Activated CD8-positive, alpha-beta T cell treated with anti-CD3 and anti-CD28 coated beads, Interleukin-2, amount 10 ng/mL, durations not matched to agents 7 days and 5 days (primary cell): ENCODE measurements around the gene MYH11. TPM values are rescaled to one million over a fixed set of nuclear protein-coding genes. Genes with fewer than 3 reads are reported as not detected.

ENCODE experiments used
- ATAC-seq: fragments of 150-1000 bp; cut with Tn5 transposase; one replicate; pipeline ENCODE4 v1.10.0; 2021; ENCODE audit warnings: moderate library complexity
- CTCF ChIA-PET: fragments of 350-600 bp; sonication (Branson Sonifier 250); formaldehyde crosslinking; loops from one replicate; lab custom pipeline; 2021; ENCODE audit warnings: antibody characterized with exemption; lab: Charles Lee
- POLR2A ChIA-PET: fragments of 350-600 bp; sonication (Branson Sonifier 250); formaldehyde crosslinking; loops from one replicate; lab custom pipeline; 2021; ENCODE audit warnings: antibody characterized with exemption; lab: Charles Lee
- DNase-seq: peaks from one replicate; pipeline ENCODE4 v3.0.0-alpha.2; 2020
- H3K27ac Mint-ChIP-seq: one replicate; pipeline ENCODE4 v1.8.0; 2021; ENCODE audit warnings: mild to moderate bottlenecking, mixed read lengths
- H3K27me3 Mint-ChIP-seq: one replicate; pipeline ENCODE4 v1.8.0; 2021; ENCODE audit warnings: low read depth, mixed read lengths
- H3K36me3 Mint-ChIP-seq: one replicate; pipeline ENCODE4 v1.8.0; 2021; ENCODE audit warnings: low read depth, mixed read lengths
- H3K4me1 Mint-ChIP-seq: one replicate; pipeline ENCODE4 v1.8.0; 2021; ENCODE audit warnings: low read depth, mixed read lengths
- H3K4me3 Mint-ChIP-seq: one replicate; pipeline ENCODE4 v1.8.0; 2021; ENCODE audit warnings: mild to moderate bottlenecking, mixed read lengths
- H3K9me3 Mint-ChIP-seq: one replicate; pipeline ENCODE4 v1.8.0; 2022; ENCODE audit warnings: mixed read lengths; ENCODE audit not compliant: insufficient read depth
- total RNA-seq, 2 experiments: library from RNA; stranded (reverse); gene quantifications; one replicate each; pipeline ENCODE4 v1.2.3, GENCODE V29; 2021

Gene MYH11
- total RNA-seq, 2 experiments from 2014 or later: not detected

DNA sequence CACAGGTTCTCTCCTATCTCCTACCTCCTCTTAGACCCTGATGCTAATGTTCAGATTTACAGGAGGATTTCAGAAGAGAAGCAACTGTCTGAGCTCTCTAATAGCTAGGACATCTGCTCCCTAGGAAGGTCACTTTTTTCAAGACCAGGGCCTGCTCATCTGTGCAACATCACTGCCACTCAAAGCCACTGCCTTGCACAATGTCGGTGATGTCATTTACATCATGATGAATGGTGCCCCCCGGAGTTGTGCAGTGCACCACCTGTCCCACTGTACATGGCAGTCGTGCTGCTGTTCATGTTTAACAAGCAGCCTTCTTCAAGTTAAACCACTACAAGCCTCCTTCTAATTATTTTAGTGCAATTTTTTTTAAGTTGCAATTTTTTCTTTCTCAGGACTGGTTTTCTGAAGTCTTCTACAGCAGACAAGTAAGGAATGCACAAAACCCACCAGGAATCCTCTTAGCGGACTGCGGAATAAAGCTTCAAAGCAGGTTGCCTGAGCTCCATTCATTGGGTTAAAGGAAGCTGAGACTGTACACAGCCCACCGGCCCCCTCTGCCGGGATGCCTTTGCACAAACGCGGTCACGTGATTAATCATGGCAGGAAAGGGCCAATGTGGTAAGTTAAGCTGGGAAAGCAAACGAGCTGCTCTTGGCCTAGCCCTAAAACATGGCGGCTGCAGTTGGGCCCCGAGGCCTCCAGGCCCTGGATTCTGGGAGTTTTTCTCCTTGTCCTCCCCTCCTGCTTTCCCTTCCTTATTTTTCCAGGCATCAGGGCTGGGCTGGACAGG, 74.1 kb downstream of the MYH11 start:
- Mint-ChIP-seq H3K4me3 (no peak overlapping the region), H3K27me3 (no peaks in the 10 kb centered on the region), H3K36me3 (no peaks in the 10 kb centered on the region), H3K4me1 (no peaks in the 10 kb centered on the region), H3K9me3 (no peaks in the 10 kb centered on the region), H3K27ac (no peak overlapping the region)
- no peak for DNase-seq
- ChIA-PET POLR2A (no interaction called here), CTCF (no interaction called here)
- no peak for ATAC-seq

DNA sequence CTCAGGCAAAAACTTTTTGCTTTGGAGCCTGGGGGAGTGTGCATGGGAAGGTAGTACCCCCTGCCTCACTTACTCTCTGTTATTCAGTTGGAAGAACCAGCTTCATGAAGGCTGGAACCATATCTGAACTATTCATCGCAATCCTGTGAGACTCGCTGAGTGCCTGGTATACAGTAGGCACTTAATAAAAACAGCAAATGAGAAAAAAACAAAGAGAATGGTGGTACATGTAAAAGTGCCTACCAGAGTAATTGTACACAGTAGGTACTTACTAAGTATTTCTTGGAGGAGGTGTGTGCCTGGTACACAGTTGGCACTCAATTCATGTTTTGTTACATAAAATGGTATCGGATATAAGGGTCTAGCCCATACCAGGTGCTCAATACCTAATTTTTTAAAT, 75.2 kb downstream of the MYH11 start:
- ChIA-PET POLR2A (no interaction called here), CTCF (no interaction called here)
- Mint-ChIP-seq H3K27me3 (no peaks in the 10 kb centered on the region), H3K4me1 (no peaks in the 10 kb centered on the region), H3K4me3 (no peak overlapping the region), H3K36me3 (no peaks in the 10 kb centered on the region), H3K27ac (no peak overlapping the region), H3K9me3 (no peaks in the 10 kb centered on the region)
- DNase-seq: no peak
- no peak for ATAC-seq

DNA sequence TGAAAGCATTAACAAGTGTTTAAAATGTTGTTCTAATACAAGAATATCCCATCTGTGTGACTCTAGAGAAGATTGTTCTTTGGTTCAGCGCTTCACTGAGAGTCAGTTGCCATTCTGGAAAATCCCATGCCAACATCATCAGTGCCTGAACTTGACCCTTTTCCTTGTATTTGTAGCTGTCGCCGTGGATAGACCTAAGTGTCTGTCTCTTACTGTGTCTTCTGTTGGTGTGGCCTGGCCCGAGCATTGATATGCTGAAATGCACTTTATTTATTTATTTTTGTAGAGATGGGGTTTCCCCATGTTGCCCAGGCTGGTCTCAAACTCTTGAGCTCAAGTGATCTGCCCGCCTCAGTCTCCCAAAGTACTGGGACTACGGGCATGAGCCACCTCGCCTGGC, 76.0 kb downstream of the MYH11 start:
- POLR2A ChIA-PET: no interaction called here
- Mint-ChIP-seq H3K36me3 (no peaks in the 10 kb centered on the region), H3K4me1 (no peaks in the 10 kb centered on the region), H3K27me3 (peaks cover 3% of the 10 kb centered on the region), H3K4me3 (no peak overlapping the region), H3K27ac (no peak overlapping the region), H3K9me3 (no peaks in the 10 kb centered on the region)
- CTCF ChIA-PET: no interaction called here
- ATAC-seq (no peak), DNase-seq (no peak)

DNA sequence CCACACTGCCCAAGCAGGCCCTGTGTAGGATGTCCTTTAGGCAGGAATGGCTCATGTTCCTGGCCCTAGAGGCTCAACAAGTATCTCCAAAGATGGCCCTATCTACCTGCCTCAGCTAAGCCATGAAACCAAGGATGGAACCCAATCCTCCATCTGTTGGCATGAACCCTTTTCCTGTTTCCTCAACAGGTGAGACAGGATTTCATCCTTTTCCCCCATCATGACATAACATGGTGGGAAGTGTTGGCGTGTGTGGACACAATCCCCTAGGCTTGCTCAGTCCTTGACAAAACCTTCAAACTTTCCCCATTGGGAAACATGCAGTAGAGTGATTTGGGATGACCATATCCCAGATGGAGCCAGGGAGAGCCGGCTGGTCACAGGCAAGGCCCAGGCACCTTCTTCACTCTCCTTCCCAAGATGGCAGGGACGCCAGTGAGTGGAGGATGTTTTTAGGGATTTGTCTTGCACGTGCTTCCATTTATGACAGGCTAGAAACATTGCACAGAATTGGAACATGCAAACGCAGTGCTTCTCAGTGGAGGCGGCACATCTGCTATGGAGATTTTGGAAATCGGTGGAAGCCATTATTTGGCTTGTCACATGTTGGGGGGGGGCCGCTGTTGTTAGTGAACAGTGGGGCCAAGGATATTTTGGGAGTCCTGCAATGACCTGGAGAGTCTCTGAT, 77.0 kb downstream of the MYH11 start:
- POLR2A ChIA-PET: no interaction called here
- Mint-ChIP-seq H3K27me3 (peaks cover 5% of the 10 kb centered on the region), H3K9me3 (no peaks in the 10 kb centered on the region), H3K4me1 (no peaks in the 10 kb centered on the region), H3K4me3 (no peak overlapping the region), H3K27ac (no peak overlapping the region), H3K36me3 (no peaks in the 10 kb centered on the region)
- no peak for ATAC-seq
- DNase-seq: no peak
- CTCF ChIA-PET: no interaction called here

DNA sequence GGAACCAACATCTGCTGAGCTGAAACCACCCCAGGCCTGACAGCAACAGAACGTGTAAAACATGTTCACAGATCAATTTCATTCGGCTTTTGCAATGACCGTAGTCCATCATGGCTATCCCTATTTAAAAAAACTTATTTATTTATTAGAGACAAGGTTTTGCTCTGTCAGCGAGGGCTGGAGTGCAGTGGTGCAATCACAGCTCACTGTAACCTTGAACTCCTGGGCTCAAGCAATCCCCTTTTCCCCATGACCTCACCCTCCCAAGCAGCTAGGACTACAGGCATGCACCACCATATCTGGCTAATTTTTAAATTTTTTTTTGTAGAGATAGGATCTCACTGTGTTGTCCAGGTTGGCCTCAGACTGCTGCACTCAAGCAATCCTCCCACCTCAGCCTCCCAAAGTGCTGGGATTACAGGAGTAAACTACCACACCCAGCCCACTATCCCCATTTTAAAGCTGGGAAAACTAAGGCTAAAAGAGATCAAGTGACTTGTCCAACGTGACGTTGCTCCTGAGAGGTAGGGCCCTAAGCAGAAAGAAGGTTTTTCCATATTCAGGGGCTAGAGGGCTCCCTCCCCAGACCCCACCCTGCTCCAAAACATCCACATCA, 77.7 kb downstream of the MYH11 start:
- Mint-ChIP-seq H3K36me3 (no peaks in the 10 kb centered on the region), H3K9me3 (no peaks in the 10 kb centered on the region), H3K27ac (no peak overlapping the region), H3K27me3 (peaks cover 5% of the 10 kb centered on the region), H3K4me1 (no peaks in the 10 kb centered on the region), H3K4me3 (no peak overlapping the region)
- ChIA-PET CTCF (interaction anchor here (3.1 kb wide), 1 partner anchor 43 kb away, joined by 12 read pairs; no protein-coding TSS in a partner anchor), POLR2A (no interaction called here)
- DNase-seq (no peak), ATAC-seq (no peak)

GRCh38 chr16:15778204-15778743, 78.6 kb downstream of the MYH11 start:
- no peak overlapping the region for H3K27ac Mint-ChIP-seq
- peaks cover 8% of the 10 kb centered on the region for H3K27me3 Mint-ChIP-seq
- ATAC-seq: no peak
- H3K4me3 Mint-ChIP-seq: no peak overlapping the region
- ChIA-PET CTCF (interaction anchor here (1.2 to 3.1 kb wide), 3 partner anchors 12 to 44 kb away, joined by 4 to 12 read pairs (median 11); no protein-coding TSS in a partner anchor), POLR2A (no interaction called here)
- no peak for DNase-seq
- no peaks in the 10 kb centered on the region for H3K4me1 Mint-ChIP-seq
- H3K9me3 Mint-ChIP-seq: no peaks in the 10 kb centered on the region
- no peaks in the 10 kb centered on the region for H3K36me3 Mint-ChIP-seq

GRCh38 chr16:15777533-15778203, 79.2 kb downstream of the MYH11 start:
- ChIA-PET CTCF (interaction anchor here (0.8 to 3.1 kb wide), 4 partner anchors 12 to 365 kb away, joined by 3 to 12 read pairs (median 8); no protein-coding TSS in a partner anchor), POLR2A (no interaction called here)
- no peak overlapping the region for H3K27ac Mint-ChIP-seq
- peaks cover 8% of the 10 kb centered on the region for H3K27me3 Mint-ChIP-seq
- ATAC-seq (peak; percentile 53), DNase-seq (peak; percentile 33)
- H3K4me3 Mint-ChIP-seq: no peak overlapping the region
- H3K9me3 Mint-ChIP-seq: no peaks in the 10 kb centered on the region
- H3K4me1 Mint-ChIP-seq: no peaks in the 10 kb centered on the region
- no peaks in the 10 kb centered on the region for H3K36me3 Mint-ChIP-seq

DNA sequence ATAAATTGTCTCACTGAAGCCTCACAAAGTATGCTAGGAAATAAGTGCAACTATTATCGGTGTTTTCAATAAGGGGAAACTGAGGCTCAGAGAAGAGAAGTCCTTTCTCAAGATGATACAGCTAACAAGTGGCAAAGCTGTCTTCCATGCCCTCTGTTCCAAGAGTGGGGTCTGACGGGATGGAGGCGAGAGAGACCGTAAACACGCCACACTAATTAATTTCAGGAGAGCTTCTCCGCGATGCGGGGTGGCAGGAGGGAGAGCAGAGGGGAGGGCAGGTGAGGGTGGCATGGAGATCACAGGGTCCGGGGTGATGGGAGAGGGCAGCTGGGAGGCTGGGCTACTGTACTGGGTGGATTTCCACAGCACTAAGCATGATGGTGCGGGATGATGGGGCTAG, 80.3 kb downstream of the MYH11 start:
- DNase-seq (no peak), ATAC-seq (no peak)
- CTCF ChIA-PET: interaction anchor here (0.8 to 3.1 kb wide), 3 partner anchors 11 to 366 kb away, joined by 3 to 12 read pairs (median 11); no protein-coding TSS in a partner anchor
- POLR2A ChIA-PET: no interaction called here
- no peak overlapping the region for H3K27ac Mint-ChIP-seq
- no peak overlapping the region for H3K4me3 Mint-ChIP-seq
- no peaks in the 10 kb centered on the region for H3K9me3 Mint-ChIP-seq
- H3K4me1 Mint-ChIP-seq: no peaks in the 10 kb centered on the region
- H3K36me3 Mint-ChIP-seq: no peaks in the 10 kb centered on the region
- peaks cover 8% of the 10 kb centered on the region for H3K27me3 Mint-ChIP-seq

DNA sequence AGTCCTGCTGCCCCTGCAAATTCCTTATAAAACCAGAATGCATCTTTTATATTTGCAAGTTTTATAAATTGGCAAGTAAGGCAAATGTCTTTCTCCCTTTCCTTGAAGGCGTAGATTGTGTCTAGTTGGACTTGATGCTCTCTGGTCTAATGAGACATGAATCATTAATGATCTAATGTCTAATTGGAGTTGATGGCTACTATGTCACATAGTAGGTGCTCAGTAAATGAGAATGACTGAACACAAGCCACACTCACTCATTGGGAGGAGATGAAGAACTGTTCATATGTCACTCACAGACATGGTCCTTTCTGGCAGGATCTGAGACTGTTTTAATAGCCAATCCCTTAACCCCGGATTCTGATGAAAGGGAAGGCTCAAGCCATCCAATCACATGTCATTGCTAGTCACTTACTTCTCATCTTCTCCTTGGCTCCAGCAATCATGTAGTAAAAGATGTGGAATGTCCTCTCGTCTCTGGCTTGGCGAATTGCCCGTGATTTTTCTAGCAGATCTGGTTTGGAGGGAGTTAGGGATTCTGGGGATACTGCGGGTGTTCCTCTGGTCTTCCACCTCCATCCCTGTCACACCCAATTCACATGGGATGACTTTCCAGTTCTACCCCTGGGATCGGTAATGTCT, 81.0 kb downstream of the MYH11 start:
- H3K4me3 Mint-ChIP-seq: no peak overlapping the region
- no peaks in the 10 kb centered on the region for H3K36me3 Mint-ChIP-seq
- ATAC-seq (no peak), DNase-seq (no peak)
- no peak overlapping the region for H3K27ac Mint-ChIP-seq
- ChIA-PET POLR2A (no interaction called here), CTCF (interaction anchor here (1.1 to 2.4 kb wide), 2 partner anchors 10 to 45 kb away, joined by 4 to 11 read pairs; no protein-coding TSS in a partner anchor)
- no peaks in the 10 kb centered on the region for H3K9me3 Mint-ChIP-seq
- H3K27me3 Mint-ChIP-seq: peaks cover 8% of the 10 kb centered on the region
- no peaks in the 10 kb centered on the region for H3K4me1 Mint-ChIP-seq

GRCh38 chr16:15775209-15775608, 81.6 kb downstream of the MYH11 start:
- Mint-ChIP-seq H3K36me3 (no peaks in the 10 kb centered on the region), H3K27ac (no peak overlapping the region), H3K27me3 (peaks cover 8% of the 10 kb centered on the region), H3K9me3 (no peaks in the 10 kb centered on the region), H3K4me1 (no peaks in the 10 kb centered on the region), H3K4me3 (no peak overlapping the region)
- POLR2A ChIA-PET: no interaction called here
- DNase-seq: no peak
- ATAC-seq: no peak
- CTCF ChIA-PET: interaction anchor here (1.1 kb wide), 1 partner anchor 46 kb away, joined by 4 read pairs; no protein-coding TSS in a partner anchor

GRCh38 chr16:15773968-15774367, 82.9 kb downstream of the MYH11 start:
- H3K27me3 Mint-ChIP-seq: peaks cover 8% of the 10 kb centered on the region
- no peaks in the 10 kb centered on the region for H3K4me1 Mint-ChIP-seq
- no peak overlapping the region for H3K4me3 Mint-ChIP-seq
- no peaks in the 10 kb centered on the region for H3K36me3 Mint-ChIP-seq
- no peak overlapping the region for H3K27ac Mint-ChIP-seq
- H3K9me3 Mint-ChIP-seq: no peaks in the 10 kb centered on the region
- ChIA-PET POLR2A (no interaction called here), CTCF (no interaction called here)
- ATAC-seq (no peak), DNase-seq (no peak)
